PC-9 (cell line): ENCODE measurements around the gene KCNJ18.
"Not testable (repeated sequence)": the region's sequence is repeated elsewhere in the genome, so short reads cannot be mapped to it uniquely, and the experiment has no call there.

Experiments
- EZH2 ChIP-seq: fragments of 200-600 bp; sonication (generic); IDR thresholded peaks from 2 replicates; pipeline ENCODE4 v1.8.0; 2017; ENCODE audit warnings: antibody characterized with exemption, low read depth
- TF ChIP-seq, protein P1 (sequence below): fragments of 200-600 bp; sonication (generic); conservative IDR thresholded peaks from 2 replicates; pipeline ENCODE4 v1.6.1; 2017; ENCODE audit warnings: mixed run types, antibody characterized with exemption, mild to moderate bottlenecking, moderate library complexity

DNA sequence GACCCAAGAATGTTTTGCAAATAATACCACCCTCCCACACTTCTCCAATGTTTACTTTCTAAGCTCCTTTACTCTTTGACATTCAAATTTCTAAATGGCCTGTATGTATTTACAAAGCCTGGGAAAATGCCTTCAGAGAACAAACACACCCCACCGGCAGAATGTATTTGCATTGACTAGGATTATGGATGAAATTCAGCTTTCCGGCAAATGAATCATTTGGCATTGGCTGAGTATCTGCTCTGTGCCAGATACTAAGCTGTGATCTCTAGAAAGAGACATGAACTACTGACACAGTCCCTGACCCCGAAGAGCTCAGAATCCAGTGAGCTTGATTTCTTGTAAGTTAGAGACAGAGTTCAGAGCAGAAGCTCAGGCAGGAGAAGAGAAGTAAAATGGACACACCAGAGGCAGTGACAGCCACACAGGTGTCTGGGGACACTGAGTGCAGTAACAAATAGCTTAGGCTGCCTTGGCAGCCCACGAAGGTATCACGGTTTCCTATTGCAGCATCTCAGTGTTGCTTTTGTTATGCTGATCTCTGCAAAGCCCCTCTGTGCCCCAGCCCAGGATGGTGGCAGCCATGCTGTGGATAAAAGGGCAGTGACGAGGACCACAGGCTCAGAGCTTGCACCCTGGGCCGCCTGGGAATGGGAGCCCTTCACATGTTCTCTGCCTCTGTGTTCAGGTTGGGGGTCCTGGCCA, 24.8 kb upstream of the KCNJ18 start:
- TF ChIP-seq, protein P1, sequence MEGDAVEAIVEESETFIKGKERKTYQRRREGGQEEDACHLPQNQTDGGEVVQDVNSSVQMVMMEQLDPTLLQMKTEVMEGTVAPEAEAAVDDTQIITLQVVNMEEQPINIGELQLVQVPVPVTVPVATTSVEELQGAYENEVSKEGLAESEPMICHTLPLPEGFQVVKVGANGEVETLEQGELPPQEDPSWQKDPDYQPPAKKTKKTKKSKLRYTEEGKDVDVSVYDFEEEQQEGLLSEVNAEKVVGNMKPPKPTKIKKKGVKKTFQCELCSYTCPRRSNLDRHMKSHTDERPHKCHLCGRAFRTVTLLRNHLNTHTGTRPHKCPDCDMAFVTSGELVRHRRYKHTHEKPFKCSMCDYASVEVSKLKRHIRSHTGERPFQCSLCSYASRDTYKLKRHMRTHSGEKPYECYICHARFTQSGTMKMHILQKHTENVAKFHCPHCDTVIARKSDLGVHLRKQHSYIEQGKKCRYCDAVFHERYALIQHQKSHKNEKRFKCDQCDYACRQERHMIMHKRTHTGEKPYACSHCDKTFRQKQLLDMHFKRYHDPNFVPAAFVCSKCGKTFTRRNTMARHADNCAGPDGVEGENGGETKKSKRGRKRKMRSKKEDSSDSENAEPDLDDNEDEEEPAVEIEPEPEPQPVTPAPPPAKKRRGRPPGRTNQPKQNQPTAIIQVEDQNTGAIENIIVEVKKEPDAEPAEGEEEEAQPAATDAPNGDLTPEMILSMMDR, result not testable (repeated sequence)
- not testable (repeated sequence) for TF ChIP-seq EZH2
